GM21390 (cell line): ENCODE measurements around the gene PANX3.
"Not testable (repeated sequence)": the region's sequence is repeated elsewhere in the genome, so short reads cannot be mapped to it uniquely, and the experiment has no call there.

Experiments used
- ATAC-seq: cut with Tn5 transposase; IDR thresholded peaks from one replicate; pipeline ENCODE4 v1.9.1; 2021; ENCODE audit not compliant: unreplicated experiment

Gene PANX3

GRCh38 chr11:124611064-124611463 lies at the start of gene PANX3:
TSS of gene PANX3 (plus strand) at chr11:124611428. CDS start at chr11:124611557, 129 bp downstream.
- no peak for ATAC-seq

GRCh38 chr11:124569697-124570096 lies 41.5 kb upstream of the PANX3 start, which contains the start of gene OR8A1:
TSS of gene OR8A1 (plus strand) at chr11:124569997. CDS start at chr11:124570120, 123 bp downstream.
- no peak for ATAC-seq

- ATAC-seq, result no peak
Measured at GRCh38 chr11:124570160-124570559, 41.1 kb upstream of the PANX3 start.

GRCh38 chr11:124577716-124578427 lies 33.4 kb upstream of the PANX3 start:
- no peak for ATAC-seq

GRCh38 chr11:124578761-124579160 lies 32.5 kb upstream of the PANX3 start:
- no peak for ATAC-seq

GRCh38 chr11:124581817-124582216 lies 29.4 kb upstream of the PANX3 start:
- no peak for ATAC-seq

GRCh38 chr11:124582565-124582964 lies 28.7 kb upstream of the PANX3 start:
- no peak for ATAC-seq

GRCh38 chr11:124583781-124584180 lies 27.4 kb upstream of the PANX3 start:
- ATAC-seq, result no peak

- ATAC-seq, result no peak
Measured at GRCh38 chr11:124584681-124585372, 26.4 kb upstream of the PANX3 start.

GRCh38 chr11:124586238-124586860 lies 24.9 kb upstream of the PANX3 start:
- ATAC-seq, result peak; percentile 64

- ATAC-seq, result no peak
Measured at GRCh38 chr11:124591430-124591829, 19.8 kb upstream of the PANX3 start.

GRCh38 chr11:124592627-124593026 lies 18.6 kb upstream of the PANX3 start:
- no peak for ATAC-seq

GRCh38 chr11:124595302-124595701 lies 15.9 kb upstream of the PANX3 start:
- no peak for ATAC-seq

- ATAC-seq, result no peak
Measured at GRCh38 chr11:124597626-124598025, 13.6 kb upstream of the PANX3 start.

GRCh38 chr11:124600621-124601320 lies 10.5 kb upstream of the PANX3 start:
- no peak for ATAC-seq

GRCh38 chr11:124602193-124602592 lies 9.0 kb upstream of the PANX3 start:
- no peak for ATAC-seq

GRCh38 chr11:124602723-124603122 lies 8.5 kb upstream of the PANX3 start:
- not testable (repeated sequence) for ATAC-seq

GRCh38 chr11:124605719-124606118 lies 5.5 kb upstream of the PANX3 start:
- no peak for ATAC-seq

GRCh38 chr11:124608147-124608546 lies 3.1 kb upstream of the PANX3 start:
- ATAC-seq, result no peak

- no peak for ATAC-seq
Measured at GRCh38 chr11:124610295-124610694, 933 bp upstream of the PANX3 start.

GRCh38 chr11:124612045-124612444 lies 817 bp downstream of the PANX3 start:
- no peak for ATAC-seq
